Loucy (cell line): ENCODE measurements around the gene SCN5A.

ENCODE experiments used
- EZH2phosphoT487 ChIP-seq: fragments of 200-600 bp; IDR thresholded peaks from 2 replicates; pipeline ENCODE4 v1.6.1; 2018; ENCODE audit warnings: antibody characterized with exemption, mild to moderate bottlenecking, moderate library complexity, borderline replicate concordance
- TF ChIP-seq, protein P1 (sequence below): fragments of 200-600 bp; sonication (generic); conservative IDR thresholded peaks from 2 replicates; pipeline ENCODE4 v1.5.1; 2014; ENCODE audit warnings: mild to moderate bottlenecking, antibody characterized with exemption, low read length

- TF ChIP-seq, protein P1, sequence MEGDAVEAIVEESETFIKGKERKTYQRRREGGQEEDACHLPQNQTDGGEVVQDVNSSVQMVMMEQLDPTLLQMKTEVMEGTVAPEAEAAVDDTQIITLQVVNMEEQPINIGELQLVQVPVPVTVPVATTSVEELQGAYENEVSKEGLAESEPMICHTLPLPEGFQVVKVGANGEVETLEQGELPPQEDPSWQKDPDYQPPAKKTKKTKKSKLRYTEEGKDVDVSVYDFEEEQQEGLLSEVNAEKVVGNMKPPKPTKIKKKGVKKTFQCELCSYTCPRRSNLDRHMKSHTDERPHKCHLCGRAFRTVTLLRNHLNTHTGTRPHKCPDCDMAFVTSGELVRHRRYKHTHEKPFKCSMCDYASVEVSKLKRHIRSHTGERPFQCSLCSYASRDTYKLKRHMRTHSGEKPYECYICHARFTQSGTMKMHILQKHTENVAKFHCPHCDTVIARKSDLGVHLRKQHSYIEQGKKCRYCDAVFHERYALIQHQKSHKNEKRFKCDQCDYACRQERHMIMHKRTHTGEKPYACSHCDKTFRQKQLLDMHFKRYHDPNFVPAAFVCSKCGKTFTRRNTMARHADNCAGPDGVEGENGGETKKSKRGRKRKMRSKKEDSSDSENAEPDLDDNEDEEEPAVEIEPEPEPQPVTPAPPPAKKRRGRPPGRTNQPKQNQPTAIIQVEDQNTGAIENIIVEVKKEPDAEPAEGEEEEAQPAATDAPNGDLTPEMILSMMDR, result no peak
- no peak for TF ChIP-seq EZH2phosphoT487
These were observed 39.9 kb downstream of the SCN5A start for GRCh38 chr3:38609386-38610111.
